HepG2 (cell line): ENCODE results near the gene C18orf63. TPM values are rescaled to one million over a fixed set of nuclear protein-coding genes. Genes with fewer than 3 reads are reported as not detected.

ENCODE experiments used
- ATAC-seq: fragments of 200-7000 bp; cut with Tn5 transposase; 3 replicates; pipeline ENCODE4 v1.9.1; 2020; ENCODE audit warnings: mild to moderate bottlenecking, moderate library complexity
- BruUV-seq: library from RNA; stranded (reverse); fragments of 400-500 nt; replicated peaks from 2 replicates; lab custom pipeline; 2021; lab: Mats Ljungman, UMichigan
- CTCF ChIA-PET: fragments of 300-600 bp; formaldehyde crosslinking; extraction: SDS; loops from one replicate; lab custom pipeline; 2021; ENCODE audit warnings: low total read pairs, inconsistent platforms, low intra/inter-chr PET ratio; lab: Yijun Ruan, JAX
- POLR2A ChIA-PET: fragments of 350-600 bp; sonication (Branson Sonifier 250); formaldehyde crosslinking; loops from one replicate; lab custom pipeline; 2020; ENCODE audit warnings: antibody characterized with exemption, inconsistent platforms; lab: Yijun Ruan, JAX
- DNase-seq: peaks from one replicate; pipeline ENCODE4 v3.0.0-alpha.2; 2015; ENCODE audit warnings: low spot score
- FAIRE-seq: peaks from 3 replicates; lab custom pipeline; 2011; peaks lifted over from hg19 to GRCh38; lab: Jason Lieb, UNC
- H2AFZ ChIP-seq: one replicate; pipeline ENCODE4 v1.6.1; 2011; ENCODE audit warnings: low read length, inconsistent platforms
- H3K27ac ChIP-seq: fragments of 300-600 bp; 3 replicates; pipeline ENCODE4 v1.8.0; 2011; ENCODE audit warnings: mixed run types, mild to moderate bottlenecking, mixed read lengths, low read length, inconsistent platforms; ENCODE audit not compliant: insufficient read depth; ENCODE audit errors: extremely low read length
- H3K27me3 ChIP-seq, 2 experiments: fragments of 200-600 bp in 1 of 2; 2 replicates in 1 of 2; 3 replicates in 1 of 2; pipeline versions ENCODE4 v1.6.0 to v1.8.0; 2011; ENCODE audit warnings: low read length in 2 of 2, mild to moderate bottlenecking in 2 of 2, moderate library complexity in 2 of 2, inconsistent platforms in 1 of 2; ENCODE audit not compliant: insufficient read depth in 2 of 2, control insufficient read depth in 1 of 2
- H3K36me3 ChIP-seq, 2 experiments: fragments of 200-600 bp in 1 of 2; replicated peaks in 1 of 2; 2 replicates in 1 of 2; 3 replicates in 1 of 2; pipeline versions ENCODE4 v1.5.1 to v1.8.0; 2011; ENCODE audit warnings: low read length in 2 of 2, inconsistent platforms in 1 of 2; ENCODE audit not compliant: insufficient read depth in 2 of 2, control insufficient read depth in 1 of 2
- H3K4me1 ChIP-seq: 2 replicates; pipeline ENCODE4 v1.5.1; 2012; ENCODE audit warnings: low read length, inconsistent platforms; ENCODE audit not compliant: insufficient read depth
- H3K4me2 ChIP-seq: 2 replicates; pipeline ENCODE4 v1.6.0; 2011; ENCODE audit warnings: low read depth, low read length, inconsistent platforms
- H3K4me3 ChIP-seq, 3 experiments: fragments of 200-600 bp in 1 of 3; sonication (generic), shearing (Covaris generic) in 1 of 3; replicated peaks in 1 of 3; 2 replicates each; pipeline ENCODE4 v1.5.1; 2011 to 2016; ENCODE audit warnings: low read length in 3 of 3, inconsistent platforms in 2 of 3, low read depth in 2 of 3, mild to moderate bottlenecking in 2 of 3, control low read depth in 1 of 3, mixed read lengths in 1 of 3; ENCODE audit not compliant: insufficient read depth in 1 of 3
- H3K79me2 ChIP-seq: one replicate; pipeline ENCODE4 v1.6.1; 2011; ENCODE audit warnings: low read length, inconsistent platforms; ENCODE audit not compliant: insufficient read depth
- H3K9ac ChIP-seq: 2 replicates; pipeline ENCODE4 v1.6.0; 2011; ENCODE audit warnings: mild to moderate bottlenecking, low read depth, low read length, inconsistent platforms; ENCODE audit not compliant: insufficient read depth
- H3K9me3 ChIP-seq: 2 replicates; pipeline ENCODE4 v1.5.1; 2012; ENCODE audit warnings: mild to moderate bottlenecking, low read length
- H4K20me1 ChIP-seq: 2 replicates; pipeline ENCODE4 v1.6.0; 2011; ENCODE audit warnings: inconsistent platforms, mild to moderate bottlenecking, low read length, moderate library complexity; ENCODE audit not compliant: insufficient read depth
- MAFF ChIP-seq: IDR thresholded peaks from 2 replicates; pipeline ENCODE4 v1.6.1; 2011; ENCODE audit warnings: low read depth, low read length, improper control_type of control experiment
- MAFG ChIP-seq: sonication (generic); formaldehyde crosslinking; IDR thresholded peaks from 2 replicates; pipeline ENCODE4 v1.5.1; 2020; ENCODE audit warnings: mild to moderate bottlenecking, missing genetic modification reagents
- MAFK ChIP-seq, 2 experiments: IDR thresholded peaks in 1 of 2; conservative IDR thresholded peaks in 1 of 2; 2 replicates each; pipeline ENCODE4 v1.6.1; 2011; ENCODE audit warnings: improper control_type of control experiment in 2 of 2, low read length in 2 of 2
- MLLT10 ChIP-seq: sonication (generic); formaldehyde crosslinking; IDR thresholded peaks from 2 replicates; pipeline ENCODE4 v1.4.0; 2020; ENCODE audit warnings: missing genetic modification reagents
- NFYB ChIP-seq: sonication (generic); formaldehyde crosslinking; IDR thresholded peaks from 2 replicates; pipeline ENCODE4 v1.4.0; 2020; ENCODE audit warnings: missing genetic modification reagents
- WGBS: methylation state at CpG from one replicate; pipeline ENCODE4 v1.1.6; 2017; ENCODE audit warnings: low lambda C conversion rate; 5-methylcytosine and 5-hydroxymethylcytosine counted together
- in situ Hi-C: cut with HindIII; loops from 2 replicates; pipeline ENCODE4 v1.10.0; 2017; ENCODE audit warnings: low pct_unique_long_range_greater_than_20kb; ENCODE audit not compliant: extremely low pct_ligation_motif_present
- intact Hi-C: fragments of 100-400 bp; cut with micrococcal nuclease; formaldehyde crosslinking; loops from one replicate; pipeline ENCODE4 v1.10.0; 2022; ENCODE audit not compliant: unreplicated experiment
- polyA plus RNA-seq, 8 experiments: library from polyadenylated mRNA; depleted of rRNA in 3 of 8; stranded (reverse) in 7 of 8; unstranded in 1 of 8; fragments of >200 nt; fragmentation: Illumina TruSeq in 4 of 8; extraction: Trizol in 4 of 8; gene quantifications; 2 replicates each; pipeline versions ENCODE4 v1.2.1 to v1.2.3, GENCODE V29; 2011 to 2016; ENCODE audit warnings: low read depth in 4 of 8, missing spikeins in 1 of 8, mixed read lengths in 1 of 8; ENCODE audit not compliant: insufficient read depth in 1 of 8
- total RNA-seq, 5 experiments: library from RNA; depleted of rRNA; stranded (reverse); fragments of >200 nt; fragmentation: Illumina TruSeq; extraction: Trizol; gene quantifications; 2 replicates each; pipeline ENCODE4 v1.2.3, GENCODE V29; 2016; ENCODE audit warnings: low read depth in 1 of 5
- TF ChIP-seq, protein P1 (sequence below): sonication (generic); formaldehyde crosslinking; IDR thresholded peaks from 2 replicates; pipeline ENCODE4 v1.5.0; 2020; ENCODE audit warnings: mild to moderate bottlenecking, missing genetic modification reagents, moderate library complexity

C18orf63 gene
- total and polyA plus RNA-seq, 2 of the 13 experiments (the other 11 are each of a cell fraction or from before 2014, with no cell fraction given), result 0.01 TPM; not detected in 1

DNA sequence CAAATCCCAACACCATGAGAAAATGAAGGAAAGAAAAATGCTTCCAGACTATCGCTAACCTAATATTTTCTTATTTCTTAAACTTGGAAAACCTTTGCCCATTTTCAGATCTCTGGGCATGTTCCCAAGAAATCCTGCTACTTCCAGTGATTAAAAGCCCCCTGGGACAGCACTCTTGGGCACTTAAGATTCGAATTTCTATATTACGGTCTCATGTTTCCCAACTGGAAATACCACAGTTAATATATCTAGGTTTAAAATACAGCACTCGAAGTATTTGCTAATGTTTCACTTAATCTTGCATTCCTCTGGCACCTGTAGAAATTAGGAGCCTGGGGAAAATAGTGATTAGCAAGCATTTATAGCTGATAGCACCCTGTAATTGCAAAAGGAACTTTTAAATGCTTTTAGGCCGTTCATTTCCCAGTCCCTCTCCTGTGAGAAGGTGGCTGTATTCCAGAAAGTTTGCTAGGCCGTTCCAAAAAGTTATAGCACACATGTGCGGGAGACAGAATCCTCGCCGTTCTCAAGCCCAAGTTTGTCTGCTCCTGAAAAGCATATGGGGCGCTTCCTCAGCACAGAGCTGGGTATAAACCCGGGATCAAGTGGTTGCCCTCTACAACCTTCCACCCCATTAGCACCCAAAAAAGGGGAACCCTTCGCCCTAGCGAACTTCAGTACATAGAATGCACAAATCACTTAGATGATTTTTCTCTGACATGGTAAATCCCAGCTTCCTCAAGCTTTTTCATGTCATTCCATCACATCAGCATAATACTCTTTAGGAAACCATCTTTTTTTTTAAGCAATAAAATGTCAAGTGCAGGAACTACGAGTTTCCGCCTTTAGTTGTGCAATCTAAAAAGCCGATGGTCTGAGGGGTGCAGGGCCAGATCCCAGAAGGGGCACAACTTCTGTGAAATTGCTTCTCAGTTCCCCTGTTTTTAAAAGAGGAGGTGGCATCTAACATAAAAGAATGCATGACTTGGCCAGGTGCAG is 80.8 kb downstream of the C18orf63 start:
- no peaks in the 10 kb centered on the region for H3K4me1 ChIP-seq
- no peaks in the 10 kb centered on the region for H4K20me1 ChIP-seq
- no peaks in the 10 kb centered on the region for H3K36me3 ChIP-seq
- in situ Hi-C loops (no loop called here), intact Hi-C loops (no loop called here)
- H3K4me3 ChIP-seq, result no peak overlapping the region
- peaks cover 1 to 54% of the 10 kb centered on the region in 2 experiments for H3K27me3 ChIP-seq
- H3K27ac ChIP-seq, result no peak overlapping the region
- BruUV-seq, result no TSS peak
- H3K9me3 ChIP-seq, result no peaks in the 10 kb centered on the region
- DNase-seq (no peak), FAIRE-seq (no peak), ATAC-seq (no peak)
- WGBS, result 45% methylated on average over 16 of the region's 16 CpGs
- no peak overlapping the region for H3K4me2 ChIP-seq
- TF ChIP-seq MAFF, result 0 out of 2 replicates have a peak, but pooled peaks have one; percentile 1
- peak in 1 of 2 experiments; percentile 10; a peak in 1 of 4 replicates for TF ChIP-seq MAFK (conservative IDR thresholded peaks at IDR 0.05 in 1 of 2, IDR thresholded peaks at IDR 0.05 in 1 of 2; ENCODE audit: low read length in 2 of 2)
- TF ChIP-seq NFYB, result no peak
- POLR2A ChIA-PET, result no interaction called here
- CTCF ChIA-PET, result no interaction called here
- H2AFZ ChIP-seq, result no peak overlapping the region
- H3K79me2 ChIP-seq, result no peaks in the 10 kb centered on the region
- H3K9ac ChIP-seq, result no peak overlapping the region

DNA sequence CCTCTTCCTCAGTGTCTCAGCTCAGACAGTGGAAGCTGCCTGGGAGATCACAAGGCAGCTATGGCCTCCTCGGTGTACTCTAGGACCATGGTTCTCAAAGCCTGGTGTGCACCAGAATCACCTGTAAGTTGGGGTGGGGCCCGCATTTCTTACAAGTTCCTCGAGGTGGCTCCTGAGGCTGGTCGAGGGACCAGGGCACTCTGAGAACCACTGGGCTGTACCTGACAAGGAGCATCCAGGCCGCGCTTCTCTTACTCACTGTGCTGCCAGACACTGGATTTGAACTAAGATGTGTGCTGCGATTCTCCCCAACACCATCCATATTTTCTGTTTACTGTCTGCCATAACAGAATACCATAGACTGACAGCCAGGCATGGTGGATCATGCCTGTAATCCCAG is 81.9 kb downstream of the C18orf63 start:
- Histone ChIP-seq H3K27me3 (peaks cover 0 to 45% of the 10 kb centered on the region in 2 experiments; a peak in 3 of 5 replicates), H3K4me2 (no peak overlapping the region), H3K9ac (no peak overlapping the region), H3K4me1 (no peaks in the 10 kb centered on the region), H3K9me3 (no peaks in the 10 kb centered on the region), H2AFZ (no peak overlapping the region), H3K79me2 (no peaks in the 10 kb centered on the region), H3K4me3 (no peak overlapping the region), H3K36me3 (no peaks in the 10 kb centered on the region), H4K20me1 (no peaks in the 10 kb centered on the region), H3K27ac (no peak overlapping the region)
- ChIA-PET POLR2A (no interaction called here), CTCF (no interaction called here)
- DNase-seq (no peak), FAIRE-seq (no peak), ATAC-seq (no peak)
- WGBS, result 78% methylated on average over 3 of the region's 7 CpGs
- TF ChIP-seq MAFG, result no peak
- TF ChIP-seq, protein P1, sequence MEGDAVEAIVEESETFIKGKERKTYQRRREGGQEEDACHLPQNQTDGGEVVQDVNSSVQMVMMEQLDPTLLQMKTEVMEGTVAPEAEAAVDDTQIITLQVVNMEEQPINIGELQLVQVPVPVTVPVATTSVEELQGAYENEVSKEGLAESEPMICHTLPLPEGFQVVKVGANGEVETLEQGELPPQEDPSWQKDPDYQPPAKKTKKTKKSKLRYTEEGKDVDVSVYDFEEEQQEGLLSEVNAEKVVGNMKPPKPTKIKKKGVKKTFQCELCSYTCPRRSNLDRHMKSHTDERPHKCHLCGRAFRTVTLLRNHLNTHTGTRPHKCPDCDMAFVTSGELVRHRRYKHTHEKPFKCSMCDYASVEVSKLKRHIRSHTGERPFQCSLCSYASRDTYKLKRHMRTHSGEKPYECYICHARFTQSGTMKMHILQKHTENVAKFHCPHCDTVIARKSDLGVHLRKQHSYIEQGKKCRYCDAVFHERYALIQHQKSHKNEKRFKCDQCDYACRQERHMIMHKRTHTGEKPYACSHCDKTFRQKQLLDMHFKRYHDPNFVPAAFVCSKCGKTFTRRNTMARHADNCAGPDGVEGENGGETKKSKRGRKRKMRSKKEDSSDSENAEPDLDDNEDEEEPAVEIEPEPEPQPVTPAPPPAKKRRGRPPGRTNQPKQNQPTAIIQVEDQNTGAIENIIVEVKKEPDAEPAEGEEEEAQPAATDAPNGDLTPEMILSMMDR, result 0 out of 2 replicates have a peak, but pooled peaks have one; percentile 3
- no peak for TF ChIP-seq MLLT10 (CRISPR knock-in tag)
- in situ Hi-C loops (no loop called here), intact Hi-C loops (no loop called here)
- no TSS peak for BruUV-seq
